T-helper 1 cell (primary cell): Measurements from ENCODE around the gene BMPR1B.
A peak's percentile ranks its signal among the peaks of the same experiment; 100 is the strongest.
"Not testable (repeated sequence)": the region's sequence is repeated elsewhere in the genome, so short reads cannot be mapped to it uniquely, and the experiment has no call there.

ENCODE experiments used
- DNase-seq, 5 donors: peaks; one replicate each; pipeline ENCODE4 v3.0.0-alpha.2; 2012 to 2020

BMPR1B gene

DNA sequence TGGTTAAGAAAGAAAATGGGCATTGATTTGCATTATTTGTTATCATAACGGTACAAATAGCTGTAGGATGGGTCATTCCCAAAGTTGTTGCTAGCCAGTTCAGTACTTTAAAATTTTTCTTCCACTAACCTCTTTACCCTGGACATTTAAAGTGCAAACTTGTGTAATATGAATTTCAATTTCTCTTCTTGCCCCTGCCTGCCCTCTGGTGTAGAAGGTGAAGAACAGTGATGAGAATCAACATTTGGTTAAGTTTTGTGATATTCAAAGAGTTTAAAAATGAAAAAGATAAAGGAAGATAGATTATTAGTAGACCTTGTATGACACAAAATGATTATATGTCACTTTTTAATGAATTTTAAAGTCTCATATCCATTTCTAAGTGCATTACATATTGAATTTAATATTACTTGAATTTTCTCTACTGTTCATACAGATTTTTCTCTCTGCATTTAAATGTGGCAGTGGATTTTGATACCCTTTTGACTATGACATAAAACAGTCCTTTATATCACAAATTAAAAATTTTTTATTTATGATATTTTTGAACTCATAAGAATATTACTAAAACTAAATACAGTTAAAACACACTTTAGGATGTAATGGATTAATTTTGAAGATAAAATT lies 337.7 kb downstream of the BMPR1B start:
- DNase-seq = no peak

DNA sequence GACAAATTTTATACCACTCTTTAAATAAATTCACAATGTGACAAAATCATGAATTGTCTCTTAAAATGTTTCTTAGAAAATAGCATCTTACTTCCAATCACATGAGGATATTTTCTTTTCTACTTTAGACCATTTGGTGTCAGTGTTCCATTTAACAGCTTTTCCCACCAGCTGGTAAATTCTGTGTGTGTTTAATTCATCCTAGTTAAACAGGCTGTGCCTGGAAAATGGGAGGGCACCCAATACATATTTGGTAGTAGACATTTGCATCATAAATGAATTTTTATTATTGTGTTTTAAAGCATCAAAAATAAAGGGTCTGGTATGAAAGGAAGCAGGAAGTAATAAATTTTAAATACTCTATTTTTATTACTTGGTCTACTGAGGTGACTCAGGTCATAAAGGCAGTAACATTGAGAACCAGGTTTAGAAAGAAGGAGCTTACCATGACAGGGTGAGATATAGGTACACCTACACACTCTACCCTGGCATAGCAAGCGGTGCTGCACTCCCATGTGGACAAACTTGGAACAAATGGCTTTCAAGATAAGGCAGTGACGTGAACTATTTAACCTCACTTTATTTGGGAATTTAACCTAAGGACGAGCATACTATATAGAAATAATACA lies 344.5 kb downstream of the BMPR1B start:
- no peak for DNase-seq

DNA sequence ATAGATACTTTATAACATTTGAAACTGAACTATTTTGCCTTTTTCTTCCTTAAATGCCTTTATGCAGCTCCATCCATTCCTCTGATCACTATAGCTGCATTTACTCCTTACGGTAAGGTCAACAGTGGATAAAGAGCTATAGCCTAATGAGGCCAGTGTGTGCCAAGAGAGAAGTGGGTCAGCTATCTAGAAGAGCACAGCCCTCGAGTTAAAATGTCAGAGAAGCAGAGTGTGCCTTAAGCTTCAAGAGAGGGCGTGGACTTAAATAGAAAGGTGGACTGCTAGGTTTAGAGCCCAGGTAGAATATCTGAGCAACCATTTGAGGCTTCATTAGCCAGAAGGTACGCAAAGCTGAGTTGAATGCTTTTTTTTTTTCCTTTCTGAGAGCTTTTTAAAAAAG lies 347.4 kb downstream of the BMPR1B start:
- no peak for DNase-seq

DNA sequence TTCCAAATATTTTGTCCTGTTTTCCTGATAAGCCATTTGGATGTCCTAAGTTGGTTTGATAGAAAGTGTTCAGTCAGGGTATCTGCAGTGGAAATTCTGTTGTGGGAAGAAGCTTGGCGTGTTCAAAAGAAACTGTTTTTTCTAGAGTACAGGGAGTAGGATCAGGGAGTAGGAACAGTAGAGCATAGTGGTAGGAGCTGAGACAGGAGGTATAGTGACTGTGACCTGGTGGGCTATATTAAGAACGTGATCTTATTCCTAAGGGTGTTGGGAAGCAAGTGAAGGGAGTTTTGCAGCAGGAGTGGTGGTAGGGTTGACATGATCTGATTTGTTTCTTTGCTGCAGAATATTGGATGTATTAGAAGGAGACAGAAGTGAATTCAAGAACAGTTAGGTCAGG lies 348.2 kb downstream of the BMPR1B start:
- no peak for DNase-seq

DNA sequence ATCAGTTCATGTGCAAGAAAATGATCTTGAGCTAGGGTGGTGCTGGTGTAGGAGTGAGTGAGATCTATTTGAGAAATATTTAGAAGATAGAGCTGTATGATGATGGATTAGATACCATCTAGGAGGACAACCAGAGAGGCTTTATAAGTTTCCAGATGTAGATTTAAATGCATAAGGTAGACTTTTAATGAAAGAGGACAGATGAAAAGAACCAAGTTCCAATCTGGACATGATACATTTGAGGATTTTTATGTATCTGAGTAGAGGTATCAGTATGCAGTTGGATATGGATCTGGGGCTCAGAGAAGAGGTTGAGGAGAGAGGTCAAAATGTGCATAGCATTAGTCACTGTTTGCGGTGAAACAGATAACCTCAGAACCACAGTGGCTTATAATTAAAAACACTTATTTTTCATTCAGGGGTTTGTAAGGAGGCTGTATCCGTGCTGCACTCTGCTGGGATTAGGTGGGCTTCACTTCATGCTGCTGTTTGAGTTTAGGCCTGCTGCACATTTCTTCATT lies 348.7 kb downstream of the BMPR1B start:
- DNase-seq = no peak

DNA sequence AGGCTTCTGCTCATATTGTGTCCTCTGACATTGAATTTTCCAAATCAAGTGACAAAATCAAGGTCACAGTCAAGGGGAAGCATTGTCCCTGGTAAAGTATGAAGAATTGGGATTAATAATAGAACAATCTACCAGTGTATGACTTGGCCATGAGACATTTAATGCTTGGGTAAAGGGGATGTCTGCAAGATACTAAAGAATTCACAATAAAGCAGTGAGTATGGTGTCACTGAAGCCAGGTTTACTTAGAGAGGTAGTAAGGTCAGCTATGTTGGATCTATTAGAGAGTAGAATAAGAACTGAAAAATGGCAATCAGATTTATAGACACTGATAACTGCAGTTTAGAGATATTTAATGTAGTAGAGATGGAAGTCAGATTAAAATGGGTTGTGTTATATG lies 349.2 kb downstream of the BMPR1B start:
- DNase-seq = no peak

DNA sequence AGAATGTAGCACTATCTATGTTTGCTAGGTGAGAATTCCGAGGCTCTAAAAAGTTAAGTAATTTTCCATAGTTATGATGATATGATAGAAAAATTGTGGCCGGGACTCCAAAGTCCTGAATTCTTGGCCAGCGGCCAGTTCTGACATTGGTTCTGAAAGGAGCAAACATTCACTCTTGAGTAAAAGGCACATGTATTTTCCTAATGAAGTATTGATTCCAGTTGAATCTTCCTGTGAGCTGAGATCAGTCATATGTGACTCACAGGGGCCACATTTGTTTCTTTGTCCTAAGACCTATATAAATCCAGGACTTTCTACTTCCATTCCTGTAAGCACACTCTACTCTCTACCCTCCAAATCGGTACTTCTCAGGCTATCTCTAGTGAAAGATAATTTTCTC lies 349.9 kb downstream of the BMPR1B start:
- DNase-seq = no peak

DNA sequence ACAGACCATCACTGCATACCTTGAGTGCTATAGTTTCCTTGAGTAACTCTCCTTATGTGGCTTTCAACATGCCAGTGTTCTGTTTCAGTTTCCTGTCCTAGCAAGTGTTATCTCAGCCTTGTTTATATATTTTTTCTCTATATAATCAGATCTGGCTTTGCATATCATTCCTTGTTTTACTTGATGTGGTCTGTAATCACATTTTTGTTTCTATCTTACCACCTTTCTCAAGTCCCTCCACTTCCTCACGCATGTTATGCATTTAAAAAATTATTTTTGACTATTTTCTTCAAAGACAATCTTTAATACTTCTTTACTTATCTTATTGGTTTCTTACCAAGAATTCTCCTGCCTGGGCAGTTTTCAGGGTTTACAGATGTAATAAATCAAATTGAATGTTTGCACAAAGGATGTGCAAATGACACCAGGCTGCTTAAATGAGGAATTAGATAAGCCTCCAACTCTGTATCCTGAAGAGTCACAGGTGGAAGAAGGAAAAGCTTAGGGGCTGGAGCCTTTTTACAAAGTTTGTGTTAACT lies 351.2 kb downstream of the BMPR1B start:
- no peak for DNase-seq

DNA sequence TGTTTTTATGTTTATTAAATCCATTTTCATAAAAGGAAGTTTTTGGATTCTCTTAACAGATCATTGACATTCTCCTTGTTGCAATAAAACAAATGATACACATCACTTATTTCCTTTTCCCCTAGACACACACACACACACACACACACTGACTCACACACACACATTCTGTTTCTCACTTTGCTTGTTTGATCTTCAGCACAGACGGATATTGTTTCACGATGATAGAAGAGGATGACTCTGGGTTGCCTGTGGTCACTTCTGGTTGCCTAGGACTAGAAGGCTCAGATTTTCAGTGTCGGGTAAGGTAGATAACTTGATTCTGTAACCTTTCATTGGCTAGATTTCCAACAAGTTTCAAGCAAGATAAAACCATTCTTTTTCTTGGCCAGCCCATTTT lies 356.8 kb downstream of the BMPR1B start:
- no peak for DNase-seq

DNA sequence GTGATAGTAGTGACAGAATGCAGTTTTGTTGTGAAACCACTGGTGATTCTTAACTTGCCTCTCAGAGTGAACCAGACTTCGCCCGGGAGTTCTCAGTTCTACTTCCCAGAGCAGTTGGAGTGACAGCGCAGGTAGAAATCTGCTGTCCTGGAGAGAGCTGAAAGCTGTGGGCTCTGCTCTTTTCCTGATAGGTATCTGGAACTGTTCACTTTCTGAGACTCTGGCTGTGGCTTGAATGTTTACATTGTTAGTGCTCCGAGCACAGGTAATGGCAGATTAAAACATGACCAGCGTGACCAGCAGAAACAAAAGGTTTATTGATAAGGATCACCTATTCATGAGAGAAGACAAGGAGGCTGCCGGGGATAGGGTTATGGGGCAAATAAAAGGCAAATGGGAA lies 360.7 kb downstream of the BMPR1B start:
- DNase-seq = no peak

DNA sequence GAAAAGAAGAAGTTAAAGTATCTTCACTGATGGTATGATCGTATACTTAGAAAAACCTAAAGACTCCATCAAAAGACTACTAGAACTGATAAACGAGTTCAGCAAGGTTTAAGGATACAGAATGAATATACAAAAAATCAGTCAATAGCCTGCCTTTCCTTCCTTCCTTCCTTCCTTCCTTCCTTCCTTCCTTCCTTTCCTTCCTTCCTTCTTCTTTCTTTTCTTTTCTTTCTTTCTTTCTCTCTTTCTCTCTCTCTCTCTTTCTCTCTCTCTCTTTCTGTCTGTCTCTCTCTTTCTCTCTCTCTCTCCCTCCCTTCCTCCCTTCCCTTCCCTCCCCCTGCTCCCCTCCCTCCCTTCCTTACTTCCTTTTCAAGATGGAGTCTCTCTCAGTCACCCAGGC lies 362.7 kb downstream of the BMPR1B start:
- no peak for DNase-seq

DNA sequence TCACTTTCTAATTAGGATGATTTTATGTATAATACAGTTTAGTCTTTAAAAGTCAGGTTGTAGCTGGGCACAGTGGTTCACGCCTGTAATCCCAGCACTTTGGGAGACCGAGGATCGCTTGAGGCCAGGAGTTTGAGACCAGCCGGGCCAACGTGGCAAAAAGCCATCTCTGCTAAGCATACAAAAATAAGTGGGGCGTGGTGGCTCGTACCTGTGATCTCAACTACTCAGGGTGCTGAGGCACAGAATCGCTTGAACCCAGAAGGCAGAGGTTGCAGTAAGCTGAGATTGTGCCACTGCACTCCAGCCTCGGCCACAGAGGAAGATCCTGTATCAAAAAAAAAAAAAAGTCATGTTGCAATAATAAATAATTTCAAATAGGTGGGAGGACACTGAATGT lies 364.2 kb downstream of the BMPR1B start:
- DNase-seq = no peak

DNA sequence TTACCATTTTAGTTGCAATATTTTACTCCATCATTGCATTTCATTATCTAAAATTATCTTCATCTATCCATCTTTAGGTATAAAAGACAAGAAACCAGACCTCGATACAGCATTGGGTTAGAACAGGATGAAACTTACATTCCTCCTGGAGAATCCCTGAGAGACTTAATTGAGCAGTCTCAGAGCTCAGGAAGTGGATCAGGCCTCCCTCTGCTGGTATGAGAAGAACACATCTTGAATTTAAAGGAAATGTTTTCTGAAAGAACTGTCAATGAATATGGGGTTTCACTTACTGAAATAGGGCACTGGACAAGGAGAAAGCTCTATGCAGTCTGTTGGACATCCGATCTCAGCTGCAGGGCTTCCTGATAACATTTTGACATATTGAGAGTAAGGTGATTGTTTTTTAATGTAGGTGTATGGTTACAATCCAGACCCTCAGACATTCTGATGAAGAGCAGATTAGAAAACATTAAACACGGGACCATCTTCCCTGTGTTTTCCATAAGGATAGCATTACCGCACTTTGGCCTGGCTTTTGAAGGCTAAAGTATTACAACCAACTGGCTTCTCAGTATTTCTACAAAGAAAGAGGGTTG lies 367.2 kb downstream of the BMPR1B start:
- no peak for DNase-seq

DNA sequence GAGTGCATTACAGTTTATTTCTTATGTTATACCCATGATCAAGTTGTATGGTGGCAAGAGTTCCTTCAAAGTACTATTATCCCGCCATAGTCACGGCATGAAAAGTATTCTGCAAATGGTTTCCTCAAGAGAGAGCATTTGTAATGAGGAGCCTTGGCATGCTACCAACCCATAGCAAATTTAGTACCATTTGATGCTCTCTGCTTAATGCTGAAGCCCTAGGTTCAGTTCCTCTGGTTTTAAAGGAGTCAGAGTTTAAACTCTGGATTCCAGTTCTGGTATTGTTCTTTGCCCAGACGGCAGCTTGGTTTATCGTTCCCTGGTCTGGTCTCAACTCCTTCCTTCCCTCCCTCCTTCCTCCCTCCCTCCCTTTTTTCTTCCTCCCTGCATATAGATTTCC lies 371.3 kb downstream of the BMPR1B start:
- DNase-seq = no peak

DNA sequence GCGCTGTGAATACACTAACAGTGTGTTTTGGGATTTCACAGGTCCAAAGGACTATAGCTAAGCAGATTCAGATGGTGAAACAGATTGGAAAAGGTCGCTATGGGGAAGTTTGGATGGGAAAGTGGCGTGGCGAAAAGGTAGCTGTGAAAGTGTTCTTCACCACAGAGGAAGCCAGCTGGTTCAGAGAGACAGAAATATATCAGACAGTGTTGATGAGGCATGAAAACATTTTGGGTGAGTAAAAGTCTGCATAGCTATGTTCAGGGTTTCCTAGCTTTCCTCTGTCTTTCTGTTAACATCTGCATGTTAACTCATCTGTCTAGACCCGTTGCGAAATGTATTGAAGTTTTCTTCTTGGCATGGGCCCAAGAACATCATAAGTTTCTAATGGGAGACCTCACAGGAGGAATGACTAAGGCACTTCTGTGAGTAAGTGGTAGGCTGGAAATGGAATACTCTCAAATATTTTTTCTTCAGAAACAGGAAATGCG lies 372.1 kb downstream of the BMPR1B start:
- DNase-seq = no peak

DNA sequence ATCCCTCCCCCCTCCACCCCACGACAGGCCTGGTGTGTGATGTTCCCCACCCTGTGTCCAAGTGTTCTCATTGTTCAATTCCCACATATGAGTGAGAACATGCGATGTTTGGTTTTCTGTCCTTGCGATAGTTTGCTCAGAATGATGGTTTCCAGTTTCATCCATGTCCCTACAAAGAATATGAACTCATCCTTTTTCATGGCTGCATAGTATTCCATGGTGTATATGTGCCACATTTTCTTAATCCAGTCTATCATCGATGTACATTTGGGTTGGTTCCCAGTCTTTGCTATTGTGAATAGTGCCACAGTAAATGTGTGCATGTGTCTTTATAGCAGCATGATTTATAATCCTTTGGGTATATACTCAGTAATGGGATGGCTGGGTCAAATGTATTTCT lies 376.3 kb downstream of the BMPR1B start:
- not testable (repeated sequence) for DNase-seq

DNA sequence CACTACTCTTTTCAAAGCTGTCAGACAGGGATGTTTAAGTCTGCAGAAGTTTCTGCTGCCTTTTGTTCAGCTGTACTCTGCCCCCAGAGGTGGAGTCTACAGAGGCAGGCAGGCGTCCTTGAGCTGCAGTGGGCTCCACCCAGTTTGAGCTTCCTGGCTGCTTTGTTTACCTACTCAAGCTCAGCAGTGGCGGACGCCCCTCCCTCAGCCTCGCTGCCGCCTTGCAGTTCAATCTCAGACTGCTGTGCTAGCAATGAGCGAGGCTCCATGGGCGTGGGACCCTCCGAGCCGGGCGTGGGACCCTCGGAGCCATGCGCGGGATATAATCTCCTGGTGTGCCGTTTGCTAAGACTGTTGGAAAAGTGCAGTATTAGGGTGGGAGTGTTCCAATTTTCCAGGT lies 381.7 kb downstream of the BMPR1B start:
- DNase-seq = not testable (repeated sequence)

DNA sequence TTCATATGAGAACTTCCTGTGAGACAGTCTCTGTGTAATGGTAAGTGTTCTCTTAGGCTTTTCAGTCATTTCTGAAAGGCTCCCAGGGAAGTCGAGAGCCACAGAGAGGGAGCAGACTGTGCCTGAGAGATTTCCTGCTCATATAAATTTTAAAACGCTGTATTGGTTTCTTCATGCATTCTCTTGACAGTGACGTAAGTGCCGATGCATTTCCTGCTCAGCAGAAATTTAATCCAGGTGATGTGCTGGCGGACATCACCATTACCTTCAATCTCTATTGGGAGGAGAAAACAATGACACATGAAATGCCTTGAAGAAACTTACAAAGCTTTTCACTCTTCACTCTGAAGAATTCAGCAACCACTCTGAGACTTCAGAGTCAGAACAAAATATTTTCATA lies 383.6 kb downstream of the BMPR1B start:
- no peak for DNase-seq

DNA sequence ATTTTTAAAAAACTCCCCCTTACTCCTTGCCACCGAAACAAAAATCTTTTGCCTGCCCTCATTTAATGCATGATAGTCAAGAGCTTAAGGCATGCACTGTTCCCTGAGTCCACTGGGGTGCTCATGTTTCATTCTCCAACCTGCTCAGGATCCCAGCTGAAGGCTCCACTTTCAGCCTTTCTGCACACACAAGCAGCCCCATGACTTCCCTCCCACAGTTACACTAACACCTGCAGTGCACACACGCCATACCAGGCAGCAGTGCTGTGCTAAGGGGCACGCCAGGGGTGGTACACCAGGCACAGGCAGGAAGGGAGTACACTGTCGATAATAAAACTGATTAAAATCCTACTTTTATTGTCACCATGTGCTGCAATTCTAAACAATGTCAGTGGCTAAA lies 385.2 kb downstream of the BMPR1B start:
- no peak for DNase-seq

DNA sequence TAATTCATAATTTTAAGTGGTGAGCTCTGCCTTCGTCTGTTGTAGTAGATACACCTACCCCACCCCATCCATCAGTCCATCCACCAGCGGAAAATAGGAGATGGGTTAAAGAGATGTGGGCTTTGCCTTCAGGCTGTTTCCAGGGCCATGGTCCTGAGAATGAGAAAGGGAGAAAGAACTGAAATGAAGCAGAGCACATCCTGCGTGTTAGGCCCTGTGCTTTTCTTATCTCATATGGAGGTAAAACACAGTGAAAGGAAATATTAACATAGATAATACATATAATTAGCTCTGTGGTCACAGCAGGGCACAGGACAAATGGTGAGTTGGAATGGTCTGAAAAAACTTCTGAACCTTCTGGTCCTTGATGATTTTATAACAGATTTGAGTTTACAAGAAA lies 393.5 kb downstream of the BMPR1B start:
- no peak for DNase-seq

DNA sequence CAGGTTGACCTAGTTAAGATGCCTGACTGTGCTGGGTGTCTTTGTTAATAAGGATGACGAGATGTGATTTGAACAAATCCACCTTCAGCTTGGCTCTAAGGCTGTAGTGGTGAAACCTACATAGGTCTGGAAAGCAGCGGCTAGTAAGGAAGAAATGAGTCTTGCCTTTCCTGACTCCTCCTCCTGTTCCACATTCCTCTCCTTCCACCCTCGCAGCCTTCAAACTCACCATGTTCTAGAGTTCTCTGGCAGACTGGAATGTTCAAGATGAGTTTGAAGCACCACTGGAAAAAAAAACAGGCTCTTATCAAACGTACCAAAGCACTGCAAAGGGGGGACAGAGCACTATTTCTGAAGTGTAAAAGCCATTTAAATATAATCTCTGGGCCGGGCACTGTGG lies 395.4 kb downstream of the BMPR1B start:
- DNase-seq = no peak

DNA sequence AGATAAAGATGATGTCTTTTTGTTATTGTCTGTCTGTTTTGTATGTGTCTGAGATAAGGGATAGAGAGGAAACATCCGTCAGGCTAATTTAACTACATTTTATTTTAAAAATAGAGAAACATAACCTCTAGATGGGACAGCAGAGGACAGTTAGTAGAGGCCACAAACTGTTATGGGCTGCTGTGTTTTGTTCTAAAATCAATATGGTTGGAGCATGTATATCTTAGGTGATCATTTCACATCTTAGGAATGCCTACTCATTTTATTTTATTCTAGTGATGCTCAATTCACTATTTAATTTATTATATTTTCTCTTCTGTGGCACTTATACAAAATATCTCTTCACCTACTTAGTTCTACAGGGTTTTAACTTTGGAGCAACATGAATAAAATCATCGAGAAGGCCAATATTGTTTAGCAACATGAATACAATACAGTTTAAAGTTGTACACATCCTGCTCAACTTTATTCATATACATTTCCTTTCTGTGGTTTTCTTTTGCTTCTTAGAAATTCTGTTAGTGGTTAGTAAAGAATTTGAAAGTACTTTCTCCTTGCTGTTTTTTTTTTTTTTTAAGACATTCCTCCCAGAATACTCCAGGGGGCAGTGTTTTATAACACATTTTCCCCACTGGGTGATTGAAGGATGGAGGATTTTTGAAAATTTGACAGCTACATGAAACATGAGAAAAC lies 398.1 kb downstream of the BMPR1B start:
- DNase-seq = peak in 1 of 5 donors; percentile 59

DNA sequence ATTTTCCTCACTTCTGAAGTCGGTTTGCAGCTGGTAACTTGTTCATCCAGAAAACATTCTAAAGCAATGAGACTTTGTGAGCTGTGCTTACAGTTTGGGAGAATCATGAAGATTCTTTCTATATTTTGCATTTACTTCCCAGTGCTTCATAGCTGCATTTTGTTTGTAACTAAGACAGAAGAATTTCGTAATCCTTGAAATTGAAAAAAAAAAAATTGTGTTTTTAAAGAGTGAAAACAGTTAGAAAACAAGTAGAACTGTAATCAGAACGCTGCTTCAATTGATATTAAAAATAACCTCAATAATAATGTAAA lies 398.7 kb downstream of the BMPR1B start:
- DNase-seq = no peak

DNA sequence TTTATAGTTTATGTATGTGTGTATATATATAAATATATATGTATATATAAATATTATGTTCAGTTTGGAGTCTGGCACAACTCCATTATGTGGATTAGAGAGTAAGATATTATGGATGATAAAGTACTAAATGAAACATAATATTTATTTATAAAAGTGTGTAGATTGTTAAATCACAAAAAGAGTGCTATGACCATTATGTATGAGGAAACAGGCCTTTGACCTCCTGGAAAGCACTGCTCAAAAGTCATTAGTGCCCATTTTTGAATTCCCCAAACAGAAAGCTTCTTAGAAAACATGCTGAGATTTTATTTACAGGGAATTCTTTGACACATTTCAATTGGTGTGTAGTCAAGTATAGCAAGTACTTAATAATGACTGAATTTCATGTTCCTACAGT lies 399.8 kb downstream of the BMPR1B start:
- DNase-seq = no peak
